ENCODE data around the gene TTBK1. TPM values are rescaled to one million over a fixed set of nuclear protein-coding genes. Genes with fewer than 3 reads are reported as not detected.

The TTBK1 gene
- total RNA-seq, 1 experiment from 2014 or later, result 0.61 TPM

- Histone ChIP-seq H3K9me3 (no peaks in the 10 kb centered on the region), H3K27me3 (replicated peaks; ENCODE audit: control insufficient read depth, insufficient read depth, low read length) (no peaks in the 10 kb centered on the region), H3K4me1 (peaks cover 27% of the 10 kb centered on the region), H3K4me3 (ENCODE audit: low read depth, low read length) (no peak overlapping the region), H3K36me3 (ENCODE audit: control insufficient read depth, insufficient read depth, low read length) (no peaks in the 10 kb centered on the region)
- ChIA-PET POLR2A (no interaction called here), CTCF (interaction anchor here (0.7 to 3.3 kb wide), 9 partner anchors 18 to 243 kb away, joined by 3 to 17 read pairs (median 4); partner anchors contain the start of gene DNPH1)
- no TSS peak for BruUV-seq (replicated peaks)
- H3K4me3 Mint-ChIP-seq (ENCODE audit: unreplicated experiment), result no peak overlapping the region
- no peak for DNase-seq
- intact Hi-C loops (cut with micrococcal nuclease; ENCODE audit: unreplicated experiment), result loop anchor here (1.0 to 2.0 kb wide), 3 partner anchors 18 to 71 kb away; partner anchors contain the start of gene DNPH1
- no peaks in the 10 kb centered on the region for H3K9me3 Mint-ChIP-seq (ENCODE audit: unreplicated experiment)
- peaks cover 18% of the 10 kb centered on the region for H3K4me1 Mint-ChIP-seq (ENCODE audit: low read depth, unreplicated experiment)
- H3K36me3 Mint-ChIP-seq (ENCODE audit: insufficient read depth, unreplicated experiment), result no peaks in the 10 kb centered on the region
- TF ChIP-seq, protein P1, sequence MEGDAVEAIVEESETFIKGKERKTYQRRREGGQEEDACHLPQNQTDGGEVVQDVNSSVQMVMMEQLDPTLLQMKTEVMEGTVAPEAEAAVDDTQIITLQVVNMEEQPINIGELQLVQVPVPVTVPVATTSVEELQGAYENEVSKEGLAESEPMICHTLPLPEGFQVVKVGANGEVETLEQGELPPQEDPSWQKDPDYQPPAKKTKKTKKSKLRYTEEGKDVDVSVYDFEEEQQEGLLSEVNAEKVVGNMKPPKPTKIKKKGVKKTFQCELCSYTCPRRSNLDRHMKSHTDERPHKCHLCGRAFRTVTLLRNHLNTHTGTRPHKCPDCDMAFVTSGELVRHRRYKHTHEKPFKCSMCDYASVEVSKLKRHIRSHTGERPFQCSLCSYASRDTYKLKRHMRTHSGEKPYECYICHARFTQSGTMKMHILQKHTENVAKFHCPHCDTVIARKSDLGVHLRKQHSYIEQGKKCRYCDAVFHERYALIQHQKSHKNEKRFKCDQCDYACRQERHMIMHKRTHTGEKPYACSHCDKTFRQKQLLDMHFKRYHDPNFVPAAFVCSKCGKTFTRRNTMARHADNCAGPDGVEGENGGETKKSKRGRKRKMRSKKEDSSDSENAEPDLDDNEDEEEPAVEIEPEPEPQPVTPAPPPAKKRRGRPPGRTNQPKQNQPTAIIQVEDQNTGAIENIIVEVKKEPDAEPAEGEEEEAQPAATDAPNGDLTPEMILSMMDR (IDR thresholded peaks at IDR 0.05; ENCODE audit: insufficient read depth in 1 of 2, low read depth in 1 of 2, low read length in 1 of 2, severe bottlenecking in 1 of 2, unreplicated experiment in 1 of 2), result no peak
- no peaks in the 10 kb centered on the region for H3K27me3 Mint-ChIP-seq (ENCODE audit: insufficient read depth, unreplicated experiment)
- H3K27ac Mint-ChIP-seq (ENCODE audit: unreplicated experiment), result peak overlapping the region; percentile 89
Measured at GRCh38 chr6:43262780-43263313, 19.6 kb downstream of the TTBK1 start.

DNA sequence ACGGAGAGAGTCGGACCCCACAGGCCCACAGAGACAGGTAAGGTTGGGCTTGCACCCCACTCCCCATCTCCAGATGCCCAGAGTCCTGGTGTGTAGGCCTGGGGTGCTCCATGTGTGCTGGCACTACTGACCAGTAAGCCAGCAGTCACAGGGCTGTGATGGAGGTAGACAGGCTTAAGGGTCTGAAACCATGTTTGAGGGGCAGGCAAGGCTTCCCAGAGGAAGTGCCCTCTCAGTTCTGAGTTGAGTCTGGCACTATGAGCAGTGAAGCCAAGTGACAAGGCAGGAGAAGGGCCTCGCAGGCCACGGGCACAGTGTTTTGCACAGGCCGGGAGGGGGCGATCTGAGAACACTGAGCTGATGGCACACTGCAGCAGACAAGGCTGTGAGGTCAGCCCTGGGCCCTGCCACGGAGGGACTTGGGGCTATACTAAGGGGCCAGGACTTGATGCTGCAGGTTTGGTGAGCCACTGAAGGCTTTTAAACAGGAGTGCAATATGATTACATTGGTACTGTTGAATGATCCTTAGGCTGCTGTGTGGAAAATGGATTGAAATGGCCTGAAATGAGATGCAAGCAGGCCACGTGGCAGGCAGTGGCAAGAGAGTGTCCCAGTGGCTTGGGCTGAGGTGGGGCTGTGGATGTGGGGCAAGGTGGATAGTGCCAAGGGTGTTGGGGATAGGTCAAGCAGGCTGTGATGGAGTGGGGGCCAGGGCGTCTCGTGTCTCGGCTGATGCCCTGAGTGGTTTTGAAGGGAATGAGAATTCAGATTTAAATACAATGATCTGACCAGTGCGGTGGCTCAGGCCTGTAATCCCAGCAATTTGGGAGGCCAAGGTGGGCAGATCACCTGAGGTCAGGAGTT, 20.3 kb downstream of the TTBK1 start:
- no peaks in the 10 kb centered on the region for H3K27me3 Mint-ChIP-seq (ENCODE audit: insufficient read depth, unreplicated experiment)
- H3K27ac Mint-ChIP-seq (ENCODE audit: unreplicated experiment), result no peak overlapping the region
- H3K36me3 Mint-ChIP-seq (ENCODE audit: insufficient read depth, unreplicated experiment), result no peaks in the 10 kb centered on the region
- DNase-seq, result peak; percentile 69 to 73
- intact Hi-C loops (cut with micrococcal nuclease; ENCODE audit: unreplicated experiment), result loop anchor here (1.0 to 2.0 kb wide), 3 partner anchors 17 to 71 kb away; partner anchors contain the start of gene DNPH1
- Histone ChIP-seq H3K4me3 (ENCODE audit: low read depth, low read length) (no peak overlapping the region), H3K4me1 (peaks cover 34% of the 10 kb centered on the region), H3K36me3 (ENCODE audit: control insufficient read depth, insufficient read depth, low read length) (no peaks in the 10 kb centered on the region), H3K27me3 (replicated peaks; ENCODE audit: control insufficient read depth, insufficient read depth, low read length) (no peaks in the 10 kb centered on the region), H3K9me3 (no peaks in the 10 kb centered on the region)
- no TSS peak for BruUV-seq (replicated peaks)
- POLR2A ChIA-PET, result no interaction called here
- no peak overlapping the region for H3K4me3 Mint-ChIP-seq (ENCODE audit: unreplicated experiment)
- TF ChIP-seq, protein P1 (IDR thresholded peaks at IDR 0.05; ENCODE audit: insufficient read depth in 1 of 2, low read depth in 1 of 2, low read length in 1 of 2, severe bottlenecking in 1 of 2, unreplicated experiment in 1 of 2), result peak; percentile 55 to 79
- CTCF ChIA-PET, result interaction anchor here (0.6 to 3.3 kb wide), 10 partner anchors 16 to 242 kb away, joined by 3 to 17 read pairs (median 3); partner anchors contain the start of genes DNPH1 and ZNF318
- H3K9me3 Mint-ChIP-seq (ENCODE audit: unreplicated experiment), result no peaks in the 10 kb centered on the region
- peaks cover 21% of the 10 kb centered on the region for H3K4me1 Mint-ChIP-seq (ENCODE audit: low read depth, unreplicated experiment)

DNA sequence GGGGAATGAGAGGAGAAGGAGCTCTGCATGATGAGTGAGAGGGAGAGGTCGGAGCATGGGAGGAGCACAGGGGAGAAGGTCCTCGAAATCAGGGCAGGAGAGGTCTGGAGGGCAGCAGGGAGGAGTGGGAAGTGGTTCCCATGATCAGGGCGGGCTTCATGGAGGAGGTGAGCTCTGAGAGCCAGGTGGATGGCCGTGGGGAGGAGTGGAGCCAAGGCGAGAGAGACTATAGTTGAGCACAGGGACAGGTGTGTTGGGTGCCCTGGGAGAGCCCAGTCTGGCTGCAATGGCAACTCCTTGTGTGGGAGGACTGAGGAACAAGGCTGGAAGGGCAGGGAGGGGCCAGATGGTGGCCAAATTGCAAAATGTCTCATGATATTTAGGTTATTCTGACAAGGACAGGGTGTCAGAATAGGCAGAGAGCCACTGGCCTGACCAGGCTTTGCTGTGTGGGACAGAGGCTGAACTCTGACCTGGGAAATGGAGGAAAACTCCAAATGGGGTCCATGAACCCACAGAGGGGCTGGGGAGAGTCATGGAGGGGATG, 21.4 kb downstream of the TTBK1 start:
- Mint-ChIP-seq H3K36me3 (ENCODE audit: insufficient read depth, unreplicated experiment) (no peaks in the 10 kb centered on the region), H3K27me3 (ENCODE audit: insufficient read depth, unreplicated experiment) (no peaks in the 10 kb centered on the region), H3K9me3 (ENCODE audit: unreplicated experiment) (no peaks in the 10 kb centered on the region), H3K27ac (ENCODE audit: unreplicated experiment) (no peak overlapping the region), H3K4me3 (ENCODE audit: unreplicated experiment) (no peak overlapping the region), H3K4me1 (ENCODE audit: low read depth, unreplicated experiment) (peaks cover 21% of the 10 kb centered on the region)
- TF ChIP-seq, protein P1 (IDR thresholded peaks at IDR 0.05; ENCODE audit: insufficient read depth in 1 of 2, low read depth in 1 of 2, low read length in 1 of 2, severe bottlenecking in 1 of 2, unreplicated experiment in 1 of 2), result no peak
- BruUV-seq (replicated peaks), result no TSS peak
- Histone ChIP-seq H3K4me1 (peaks cover 36% of the 10 kb centered on the region), H3K9me3 (no peaks in the 10 kb centered on the region), H3K36me3 (ENCODE audit: control insufficient read depth, insufficient read depth, low read length) (no peaks in the 10 kb centered on the region), H3K27me3 (replicated peaks; ENCODE audit: control insufficient read depth, insufficient read depth, low read length) (no peaks in the 10 kb centered on the region), H3K4me3 (ENCODE audit: low read depth, low read length) (no peak overlapping the region)
- CTCF ChIA-PET, result interaction anchor here (1.0 kb wide), 1 partner anchor 15 kb away, joined by 3 read pairs; no protein-coding TSS in a partner anchor
- POLR2A ChIA-PET, result no interaction called here
- no peak for DNase-seq
- intact Hi-C loops (cut with micrococcal nuclease; ENCODE audit: unreplicated experiment), result no loop called here

Measured in Caco-2 (cell line).